Neural progenitor cell (in vitro differentiated cells): ENCODE data around the gene ARHGAP8. TPM values are rescaled to one million over a fixed set of nuclear protein-coding genes. Genes with fewer than 3 reads are reported as not detected.

Experiments used
- DNase-seq: peaks from one replicate; pipeline ENCODE4 v3.0.0-alpha.2; 2016; ENCODE audit warnings: low spot score
- H2AFZ ChIP-seq: fragments of 200-600 bp; sonication (generic); replicated peaks from 2 replicates; pipeline ENCODE4 v1.6.1; 2016; ENCODE audit warnings: antibody characterized with exemption
- H3F3A ChIP-seq: fragments of 200-600 bp; sonication (generic); 2 replicates; pipeline ENCODE4 v1.6.1; 2016; ENCODE audit warnings: antibody characterized with exemption, low read depth
- H3K27ac ChIP-seq: fragments of 200-600 bp; sonication (generic); 2 replicates; pipeline ENCODE4 v1.5.1; 2016; ENCODE audit warnings: mild to moderate bottlenecking
- H3K27me3 ChIP-seq: fragments of 200-600 bp; sonication (generic); 2 replicates; pipeline ENCODE4 v1.6.1; 2016; ENCODE audit warnings: mild to moderate bottlenecking, moderate library complexity
- H3K36me3 ChIP-seq: fragments of 200-600 bp; sonication (generic); 2 replicates; pipeline ENCODE4 v1.5.1; 2016
- H3K4me1 ChIP-seq: fragments of 200-600 bp; sonication (generic); 2 replicates; pipeline ENCODE4 v1.6.1; 2016; ENCODE audit warnings: mixed run types
- H3K4me2 ChIP-seq: fragments of 200-600 bp; sonication (generic); 2 replicates; pipeline ENCODE4 v1.6.1; 2016
- H3K4me3 ChIP-seq: fragments of 200-600 bp; sonication (generic); 2 replicates; pipeline ENCODE4 v1.5.1; 2016
- H3K79me2 ChIP-seq: fragments of 200-600 bp; sonication (generic); 2 replicates; pipeline ENCODE4 v1.6.1; 2016; ENCODE audit warnings: low read depth
- H3K9ac ChIP-seq: fragments of 200-600 bp; sonication (generic); 2 replicates; pipeline ENCODE4 v1.6.1; 2016
- H3K9me3 ChIP-seq: fragments of 200-600 bp; sonication (generic); 2 replicates; pipeline ENCODE4 v1.5.1; 2016; ENCODE audit warnings: low read depth
- H4K20me1 ChIP-seq: fragments of 200-600 bp; sonication (generic); 2 replicates; pipeline ENCODE4 v1.6.1; 2016; ENCODE audit warnings: low read depth
- H3K27ac Mint-ChIP-seq: 3 replicates; pipeline ENCODE4 v1.8.0; 2021; ENCODE audit warnings: mixed read lengths
- H3K27me3 Mint-ChIP-seq: 2 replicates; pipeline ENCODE4 v1.8.0; 2022; ENCODE audit warnings: low read depth, mild to moderate bottlenecking, inconsistent platforms, moderate library complexity, mixed read lengths; ENCODE audit not compliant: insufficient read depth
- H3K36me3 Mint-ChIP-seq: 3 replicates; pipeline ENCODE4 v1.8.0; 2021; ENCODE audit warnings: mixed read lengths
- H3K4me1 Mint-ChIP-seq: 3 replicates; pipeline ENCODE4 v1.8.0; 2021; ENCODE audit warnings: mixed read lengths
- H3K4me3 Mint-ChIP-seq: 3 replicates; pipeline ENCODE4 v1.8.0; 2021; ENCODE audit warnings: mild to moderate bottlenecking, moderate library complexity, mixed read lengths
- H3K9me3 Mint-ChIP-seq: 3 replicates; pipeline ENCODE4 v1.8.0; 2020; ENCODE audit warnings: mixed read lengths
- EZH2 ChIP-seq: fragments of 200-600 bp; sonication (generic); IDR thresholded peaks from 2 replicates; pipeline ENCODE4 v1.6.1; 2017; ENCODE audit warnings: antibody characterized with exemption, mild to moderate bottlenecking, moderate library complexity
- EZH2phosphoT487 ChIP-seq: fragments of 200-600 bp; sonication (generic); IDR thresholded peaks from 2 replicates; pipeline ENCODE4 v1.6.1; 2017; ENCODE audit warnings: antibody characterized with exemption
- total RNA-seq: library from RNA; depleted of rRNA; stranded (reverse); fragments of >200 nt; gene quantifications from 2 replicates; pipeline ENCODE4 v1.2.3, GENCODE V29; 2015; ENCODE audit warnings: low replicate concordance
- TF ChIP-seq, protein P1 (sequence below): fragments of 200-600 bp; sonication (generic); IDR thresholded peaks from 2 replicates; pipeline ENCODE4 v1.5.1; 2017; ENCODE audit warnings: antibody characterized with exemption, mild to moderate bottlenecking

The ARHGAP8 gene
- total RNA-seq, 1 donor from 2014 or later: 3.0 TPM

DNA sequence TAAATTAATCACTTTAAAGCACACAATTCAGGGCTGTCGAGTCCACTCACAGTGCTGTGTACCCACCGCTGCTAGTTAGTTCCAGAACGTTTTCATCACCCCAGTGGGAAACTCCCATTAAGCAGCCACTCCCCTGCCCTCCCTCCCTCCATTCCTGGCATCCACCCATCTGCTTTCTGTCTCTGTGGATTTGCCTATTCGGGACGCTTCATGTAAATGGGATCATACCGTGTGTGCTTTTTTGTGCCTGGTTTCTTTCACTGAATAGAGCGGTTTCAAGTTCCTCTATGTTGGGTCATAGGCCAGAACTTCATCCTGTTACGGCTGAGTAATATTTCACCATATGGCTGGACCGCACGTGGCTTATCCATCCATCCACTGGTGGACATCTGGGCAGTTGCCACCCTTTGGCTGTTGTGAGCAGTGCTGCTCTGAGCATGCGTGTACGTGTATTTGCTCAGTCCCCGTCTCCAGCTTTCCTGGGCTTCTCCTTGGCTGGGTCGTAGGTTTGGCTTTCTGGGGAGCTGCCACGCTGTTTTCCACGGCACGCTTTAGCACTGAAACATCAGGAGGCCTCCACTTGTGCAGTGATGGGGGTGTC is 30.1 kb downstream of the ARHGAP8 start:
- no peak overlapping the region for H2AFZ ChIP-seq
- H3K36me3 ChIP-seq: no peaks in the 10 kb centered on the region
- TF ChIP-seq EZH2: no peak
- no peak for TF ChIP-seq EZH2phosphoT487
- TF ChIP-seq, protein P1, sequence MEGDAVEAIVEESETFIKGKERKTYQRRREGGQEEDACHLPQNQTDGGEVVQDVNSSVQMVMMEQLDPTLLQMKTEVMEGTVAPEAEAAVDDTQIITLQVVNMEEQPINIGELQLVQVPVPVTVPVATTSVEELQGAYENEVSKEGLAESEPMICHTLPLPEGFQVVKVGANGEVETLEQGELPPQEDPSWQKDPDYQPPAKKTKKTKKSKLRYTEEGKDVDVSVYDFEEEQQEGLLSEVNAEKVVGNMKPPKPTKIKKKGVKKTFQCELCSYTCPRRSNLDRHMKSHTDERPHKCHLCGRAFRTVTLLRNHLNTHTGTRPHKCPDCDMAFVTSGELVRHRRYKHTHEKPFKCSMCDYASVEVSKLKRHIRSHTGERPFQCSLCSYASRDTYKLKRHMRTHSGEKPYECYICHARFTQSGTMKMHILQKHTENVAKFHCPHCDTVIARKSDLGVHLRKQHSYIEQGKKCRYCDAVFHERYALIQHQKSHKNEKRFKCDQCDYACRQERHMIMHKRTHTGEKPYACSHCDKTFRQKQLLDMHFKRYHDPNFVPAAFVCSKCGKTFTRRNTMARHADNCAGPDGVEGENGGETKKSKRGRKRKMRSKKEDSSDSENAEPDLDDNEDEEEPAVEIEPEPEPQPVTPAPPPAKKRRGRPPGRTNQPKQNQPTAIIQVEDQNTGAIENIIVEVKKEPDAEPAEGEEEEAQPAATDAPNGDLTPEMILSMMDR: no peak
- Mint-ChIP-seq H3K4me1 (peaks cover 1% of the 10 kb centered on the region), H3K27me3 (peaks cover 4% of the 10 kb centered on the region), H3K9me3 (no peaks in the 10 kb centered on the region), H3K4me3 (no peak overlapping the region), H3K36me3 (no peaks in the 10 kb centered on the region), H3K27ac (no peak overlapping the region)
- H3K9me3 ChIP-seq: no peaks in the 10 kb centered on the region
- H3K4me3 ChIP-seq: no peak overlapping the region
- no peaks in the 10 kb centered on the region for H3K4me1 ChIP-seq
- no peaks in the 10 kb centered on the region for H3K27me3 ChIP-seq
- H3F3A ChIP-seq: peaks cover 1% of the 10 kb centered on the region
- H3K79me2 ChIP-seq: no peaks in the 10 kb centered on the region
- H3K27ac ChIP-seq: no peak overlapping the region
- H3K4me2 ChIP-seq: no peak overlapping the region
- no peak overlapping the region for H3K9ac ChIP-seq
- no peak for DNase-seq
- H4K20me1 ChIP-seq: no peaks in the 10 kb centered on the region

DNA sequence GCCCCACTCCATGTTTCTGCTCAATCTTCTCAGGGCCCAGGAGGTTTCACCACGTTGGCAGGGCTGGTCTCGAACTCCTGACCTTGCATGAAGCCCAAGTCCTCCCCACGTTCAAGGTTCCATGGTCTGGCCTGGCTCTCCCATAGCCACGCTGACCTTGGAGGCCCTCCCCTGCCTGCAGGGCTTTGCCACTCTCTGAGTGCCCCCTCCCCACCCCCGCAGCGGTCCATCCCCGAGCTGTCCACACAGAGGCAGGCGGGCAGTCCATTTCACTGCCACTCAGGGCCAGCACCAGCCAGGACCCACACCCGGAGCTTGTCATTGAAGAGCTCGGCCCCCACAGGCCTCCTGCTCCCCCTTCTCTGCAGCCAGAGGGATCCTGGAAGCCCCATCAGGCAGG is 30.7 kb downstream of the ARHGAP8 start:
- TF ChIP-seq EZH2 (no peak), EZH2phosphoT487 (no peak)
- TF ChIP-seq, protein P1: no peak
- Histone ChIP-seq H3K9me3 (no peaks in the 10 kb centered on the region), H3K4me2 (no peak overlapping the region), H3F3A (no peaks in the 10 kb centered on the region), H3K36me3 (no peaks in the 10 kb centered on the region), H3K79me2 (no peaks in the 10 kb centered on the region), H3K27ac (no peak overlapping the region), H3K4me3 (no peak overlapping the region), H2AFZ (no peak overlapping the region), H3K9ac (no peak overlapping the region), H3K27me3 (no peaks in the 10 kb centered on the region), H3K4me1 (no peaks in the 10 kb centered on the region), H4K20me1 (no peaks in the 10 kb centered on the region)
- no peak overlapping the region for H3K4me3 Mint-ChIP-seq
- no peak overlapping the region for H3K27ac Mint-ChIP-seq
- DNase-seq: no peak
- H3K9me3 Mint-ChIP-seq: no peaks in the 10 kb centered on the region
- no peaks in the 10 kb centered on the region for H3K36me3 Mint-ChIP-seq
- no peaks in the 10 kb centered on the region for H3K4me1 Mint-ChIP-seq
- H3K27me3 Mint-ChIP-seq: peaks cover 4% of the 10 kb centered on the region

DNA sequence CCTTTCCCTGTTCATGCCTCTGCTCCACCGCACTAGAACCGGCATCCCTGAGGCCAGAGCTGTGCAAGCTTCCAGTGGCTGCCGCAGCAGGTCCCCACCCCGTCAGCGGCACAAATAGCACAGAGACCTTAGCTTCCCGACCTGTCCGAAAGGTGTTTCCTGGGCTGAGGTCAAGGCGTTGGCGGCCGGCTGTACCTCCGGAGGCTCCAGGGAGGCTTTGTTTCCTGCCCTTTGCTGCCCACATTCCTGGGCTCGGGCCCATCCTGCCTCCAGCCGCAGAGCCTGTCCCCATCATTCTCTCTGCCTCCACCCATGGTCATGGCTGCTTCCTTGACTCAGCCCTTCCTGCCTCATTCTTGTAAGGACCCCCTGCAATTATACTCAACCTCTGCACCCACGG is 31.2 kb downstream of the ARHGAP8 start:
- no peak overlapping the region for H3K4me2 ChIP-seq
- H3K36me3 Mint-ChIP-seq: no peaks in the 10 kb centered on the region
- H3K9ac ChIP-seq: no peak overlapping the region
- no peak overlapping the region for H3K27ac Mint-ChIP-seq
- no peaks in the 10 kb centered on the region for H3K36me3 ChIP-seq
- no peaks in the 10 kb centered on the region for H3K9me3 ChIP-seq
- H3K4me3 Mint-ChIP-seq: no peak overlapping the region
- no peaks in the 10 kb centered on the region for H3K79me2 ChIP-seq
- no peak overlapping the region for H3K27ac ChIP-seq
- no peak overlapping the region for H2AFZ ChIP-seq
- H4K20me1 ChIP-seq: no peaks in the 10 kb centered on the region
- H3K9me3 Mint-ChIP-seq: no peaks in the 10 kb centered on the region
- H3K4me3 ChIP-seq: no peak overlapping the region
- H3K27me3 Mint-ChIP-seq: peaks cover 4% of the 10 kb centered on the region
- H3F3A ChIP-seq: no peaks in the 10 kb centered on the region
- DNase-seq: no peak
- no peaks in the 10 kb centered on the region for H3K27me3 ChIP-seq
- TF ChIP-seq EZH2phosphoT487 (no peak), EZH2 (no peak)
- TF ChIP-seq, protein P1: no peak
- H3K4me1 ChIP-seq: no peaks in the 10 kb centered on the region
- H3K4me1 Mint-ChIP-seq: no peaks in the 10 kb centered on the region
